ENCODE data around the gene PNMA6E.

Gene PNMA6E

DNA sequence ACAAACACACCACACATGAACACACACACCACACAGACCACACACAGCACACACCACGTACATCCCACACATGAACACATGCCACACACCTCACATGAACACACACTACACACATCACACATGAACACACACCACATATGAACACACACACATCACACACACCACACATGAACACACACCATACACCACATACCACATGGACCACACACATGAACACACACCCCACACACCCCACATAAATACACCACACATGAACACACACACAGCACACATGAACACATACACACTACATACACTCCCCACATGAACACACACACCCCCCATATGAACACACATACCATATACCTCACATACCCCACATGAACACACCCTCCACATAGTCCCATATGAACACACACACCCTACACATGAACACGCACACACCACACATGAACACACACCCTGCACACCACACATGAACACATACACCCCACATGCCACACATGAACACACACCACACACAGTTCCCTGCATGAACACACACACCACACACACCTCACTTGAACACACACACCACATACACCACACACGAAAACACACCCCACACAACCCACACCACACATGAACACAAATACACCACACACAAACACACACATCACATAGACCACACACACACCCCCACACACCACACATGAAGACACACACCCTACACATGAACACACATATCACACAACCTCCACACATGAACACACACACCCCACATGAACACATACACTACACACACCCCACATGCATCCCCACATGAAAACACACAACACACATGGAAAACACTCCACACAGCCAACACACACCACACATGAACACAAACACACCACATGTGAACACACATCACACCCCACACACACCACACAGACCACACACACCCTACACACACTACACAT, 18.3 kb downstream of the PNMA6E start:
- Histone ChIP-seq H3K36me3 (ENCODE audit: insufficient read depth, insufficient read length, low read length) (no peaks in the 10 kb centered on the region), H3K4me1 (ENCODE audit: insufficient read depth, insufficient read length) (no peaks in the 10 kb centered on the region), H3K9me3 (ENCODE audit: insufficient read depth, low read length) (peaks cover 6% of the 10 kb centered on the region; the same call in 1 of the 2 replicates), H3K9ac (ENCODE audit: insufficient read length, low read depth) (no peak overlapping the region), H3K27me3 (ENCODE audit: insufficient read depth, insufficient read length) (no peaks in the 10 kb centered on the region), H3K4me3 (ENCODE audit: insufficient read length, low read depth) (no peak overlapping the region)
- no peak for DNase-seq (ENCODE audit: low read depth, low spot score)
- TF ChIP-seq YY1 (IDR thresholded peaks at IDR 0.05; ENCODE audit: insufficient read depth, insufficient read length), result no peak
- no peak for TF ChIP-seq ZNF274 (IDR thresholded peaks at IDR 0.05; ENCODE audit: low read depth, low read length)
- no peak for TF ChIP-seq SUZ12 (IDR thresholded peaks at IDR 0.05; ENCODE audit: extremely low read depth, insufficient read depth, insufficient read length)

DNA sequence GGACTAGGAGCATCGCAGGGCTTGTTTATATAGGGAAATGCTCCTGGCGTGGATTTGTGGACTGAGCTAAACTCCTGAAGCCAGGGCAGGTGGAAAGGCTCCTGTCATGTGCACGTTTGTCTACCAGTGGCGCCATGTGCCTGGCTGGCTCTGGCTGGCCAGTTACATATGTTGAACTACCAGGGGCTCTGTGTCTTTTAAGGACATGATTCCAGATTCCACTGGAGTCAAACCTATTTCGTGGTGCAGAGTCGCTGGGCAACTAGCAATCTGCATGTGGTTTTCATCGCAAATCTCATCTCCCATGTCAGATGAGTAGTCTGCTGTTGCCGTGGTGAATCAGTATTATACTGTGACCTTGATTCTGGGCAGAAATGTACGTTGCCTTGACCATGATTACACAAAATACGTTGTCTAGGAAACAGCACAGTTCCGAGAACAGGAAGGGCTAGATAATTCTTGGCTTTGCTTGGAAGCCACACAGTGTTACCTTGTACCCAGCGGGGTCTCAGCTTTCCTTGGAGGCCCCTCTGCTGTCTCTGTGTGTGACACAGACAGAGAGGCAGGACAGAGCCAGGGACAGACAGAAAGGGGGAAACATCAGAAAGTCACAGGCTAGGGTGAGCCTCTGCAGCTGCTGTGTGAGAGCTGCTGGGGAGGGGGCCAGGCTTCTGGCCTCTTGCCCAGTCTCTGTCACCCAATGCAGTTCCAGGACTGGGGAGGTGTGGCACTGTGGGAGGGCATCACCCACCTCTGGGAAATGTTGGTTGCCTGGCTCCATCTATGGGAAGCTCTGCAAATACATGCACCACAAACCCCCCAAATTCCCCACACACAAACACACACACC, 19.2 kb downstream of the PNMA6E start:
- no peaks in the 10 kb centered on the region for H3K27me3 ChIP-seq (ENCODE audit: insufficient read depth, insufficient read length)
- DNase-seq (ENCODE audit: low read depth, low spot score), result no peak
- no peak for TF ChIP-seq SUZ12 (IDR thresholded peaks at IDR 0.05; ENCODE audit: extremely low read depth, insufficient read depth, insufficient read length)
- no peak for TF ChIP-seq ZNF274 (IDR thresholded peaks at IDR 0.05; ENCODE audit: low read depth, low read length)
- no peak for TF ChIP-seq YY1 (IDR thresholded peaks at IDR 0.05; ENCODE audit: insufficient read depth, insufficient read length)
- H3K4me3 ChIP-seq (ENCODE audit: insufficient read length, low read depth), result no peak overlapping the region
- peaks cover 6% of the 10 kb centered on the region; the same call in 1 of the 2 replicates for H3K9me3 ChIP-seq (ENCODE audit: insufficient read depth, low read length)
- no peak overlapping the region for H3K9ac ChIP-seq (ENCODE audit: insufficient read length, low read depth)
- H3K36me3 ChIP-seq (ENCODE audit: insufficient read depth, insufficient read length, low read length), result no peaks in the 10 kb centered on the region
- no peaks in the 10 kb centered on the region for H3K4me1 ChIP-seq (ENCODE audit: insufficient read depth, insufficient read length)

DNA sequence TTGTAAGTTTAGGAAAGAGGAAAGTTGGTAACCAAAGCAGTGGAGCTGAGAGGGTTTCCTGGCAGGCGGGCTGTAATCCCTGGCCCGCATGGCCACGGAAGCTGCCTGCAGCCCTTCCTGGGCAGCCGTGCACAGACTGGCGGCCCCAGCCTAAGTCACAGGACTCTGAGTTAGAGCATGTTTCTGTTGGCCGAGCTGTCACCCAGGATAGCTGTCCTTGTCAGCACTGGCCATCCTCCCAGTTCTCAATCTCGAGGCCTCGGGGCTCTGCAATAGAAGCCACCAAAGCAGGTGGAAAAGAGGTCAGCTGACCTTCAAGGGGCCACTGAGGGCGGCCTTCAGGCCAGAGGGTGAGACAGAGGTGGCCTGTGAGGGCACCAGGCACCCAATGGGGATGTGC, 20.5 kb downstream of the PNMA6E start:
- Histone ChIP-seq H3K4me3 (ENCODE audit: insufficient read length, low read depth) (no peak overlapping the region), H3K36me3 (ENCODE audit: insufficient read depth, insufficient read length, low read length) (no peaks in the 10 kb centered on the region), H3K9me3 (ENCODE audit: insufficient read depth, low read length) (peaks cover 6% of the 10 kb centered on the region; the same call in 1 of the 2 replicates), H3K4me1 (ENCODE audit: insufficient read depth, insufficient read length) (no peaks in the 10 kb centered on the region), H3K9ac (ENCODE audit: insufficient read length, low read depth) (no peak overlapping the region), H3K27me3 (ENCODE audit: insufficient read depth, insufficient read length) (no peaks in the 10 kb centered on the region)
- no peak for DNase-seq (ENCODE audit: low read depth, low spot score)
- TF ChIP-seq SUZ12 (IDR thresholded peaks at IDR 0.05; ENCODE audit: extremely low read depth, insufficient read depth, insufficient read length), result no peak
- TF ChIP-seq YY1 (IDR thresholded peaks at IDR 0.05; ENCODE audit: insufficient read depth, insufficient read length), result no peak
- no peak for TF ChIP-seq ZNF274 (IDR thresholded peaks at IDR 0.05; ENCODE audit: low read depth, low read length)

DNA sequence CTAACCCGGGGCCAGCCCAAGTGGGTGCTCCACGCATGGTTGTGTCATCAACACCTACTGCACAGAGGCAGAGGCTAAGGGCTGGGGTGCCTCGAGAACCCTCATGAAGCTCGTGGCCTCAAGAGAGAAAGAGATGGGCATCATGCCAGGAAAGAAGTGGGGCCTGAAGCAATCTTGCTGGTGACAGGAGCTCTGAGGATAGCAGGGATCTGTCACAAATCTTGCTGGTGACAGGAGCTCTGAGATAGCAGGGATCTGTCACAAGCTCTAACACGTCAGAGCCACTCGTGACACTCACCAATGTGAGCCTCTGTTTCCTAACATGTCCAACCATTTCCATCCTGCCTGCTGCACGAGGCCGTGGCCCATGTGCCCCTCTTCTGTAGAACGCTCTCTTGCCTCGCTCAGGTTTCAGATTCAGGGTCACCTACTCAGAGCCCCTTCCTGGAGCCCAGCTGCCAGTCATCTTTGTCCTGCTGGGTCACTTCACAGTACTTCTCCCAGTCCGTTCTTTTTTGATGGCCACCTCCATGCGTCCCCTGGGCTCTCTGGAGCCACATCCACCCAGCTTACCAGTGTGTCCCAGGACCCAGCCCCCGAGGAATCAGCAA, 21.1 kb downstream of the PNMA6E start:
- H3K9me3 ChIP-seq (ENCODE audit: insufficient read depth, low read length), result peaks cover 6% of the 10 kb centered on the region; the same call in 1 of the 2 replicates
- TF ChIP-seq SUZ12 (IDR thresholded peaks at IDR 0.05; ENCODE audit: extremely low read depth, insufficient read depth, insufficient read length) (no peak), ZNF274 (IDR thresholded peaks at IDR 0.05; ENCODE audit: low read depth, low read length) (no peak), YY1 (IDR thresholded peaks at IDR 0.05; ENCODE audit: insufficient read depth, insufficient read length) (no peak)
- no peaks in the 10 kb centered on the region for H3K27me3 ChIP-seq (ENCODE audit: insufficient read depth, insufficient read length)
- H3K4me3 ChIP-seq (ENCODE audit: insufficient read length, low read depth), result no peak overlapping the region
- no peaks in the 10 kb centered on the region for H3K4me1 ChIP-seq (ENCODE audit: insufficient read depth, insufficient read length)
- no peak overlapping the region for H3K9ac ChIP-seq (ENCODE audit: insufficient read length, low read depth)
- H3K36me3 ChIP-seq (ENCODE audit: insufficient read depth, insufficient read length, low read length), result no peaks in the 10 kb centered on the region
- DNase-seq (ENCODE audit: low read depth, low spot score), result no peak

DNA sequence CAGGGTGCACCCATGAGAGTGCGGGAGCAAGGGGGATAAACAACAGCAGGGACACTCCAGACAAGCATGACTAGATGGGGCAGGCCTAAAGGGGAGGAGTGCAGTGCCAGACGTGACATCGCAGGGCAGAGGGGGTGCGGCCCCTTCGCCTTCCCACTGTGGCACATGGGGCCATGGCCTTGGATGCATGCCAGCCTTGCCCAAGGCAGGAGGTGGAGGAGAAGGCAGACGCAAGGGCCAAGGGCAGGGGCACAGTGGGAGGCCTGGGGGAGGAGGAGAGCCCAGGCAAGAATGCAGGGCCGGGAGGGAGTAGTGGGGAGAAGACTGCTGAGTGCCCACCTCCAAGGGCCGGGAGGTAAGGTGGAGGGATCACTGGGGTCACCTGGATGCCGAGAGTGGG, 21.6 kb downstream of the PNMA6E start:
- H3K4me1 ChIP-seq (ENCODE audit: insufficient read depth, insufficient read length), result no peaks in the 10 kb centered on the region
- TF ChIP-seq ZNF274 (IDR thresholded peaks at IDR 0.05; ENCODE audit: low read depth, low read length) (no peak), YY1 (IDR thresholded peaks at IDR 0.05; ENCODE audit: insufficient read depth, insufficient read length) (no peak), SUZ12 (IDR thresholded peaks at IDR 0.05; ENCODE audit: extremely low read depth, insufficient read depth, insufficient read length) (no peak)
- no peak overlapping the region for H3K9ac ChIP-seq (ENCODE audit: insufficient read length, low read depth)
- peaks cover 6% of the 10 kb centered on the region; the same call in 1 of the 2 replicates for H3K9me3 ChIP-seq (ENCODE audit: insufficient read depth, low read length)
- H3K36me3 ChIP-seq (ENCODE audit: insufficient read depth, insufficient read length, low read length), result no peaks in the 10 kb centered on the region
- DNase-seq (ENCODE audit: low read depth, low spot score), result no peak
- no peak overlapping the region for H3K4me3 ChIP-seq (ENCODE audit: insufficient read length, low read depth)
- no peaks in the 10 kb centered on the region for H3K27me3 ChIP-seq (ENCODE audit: insufficient read depth, insufficient read length)

DNA sequence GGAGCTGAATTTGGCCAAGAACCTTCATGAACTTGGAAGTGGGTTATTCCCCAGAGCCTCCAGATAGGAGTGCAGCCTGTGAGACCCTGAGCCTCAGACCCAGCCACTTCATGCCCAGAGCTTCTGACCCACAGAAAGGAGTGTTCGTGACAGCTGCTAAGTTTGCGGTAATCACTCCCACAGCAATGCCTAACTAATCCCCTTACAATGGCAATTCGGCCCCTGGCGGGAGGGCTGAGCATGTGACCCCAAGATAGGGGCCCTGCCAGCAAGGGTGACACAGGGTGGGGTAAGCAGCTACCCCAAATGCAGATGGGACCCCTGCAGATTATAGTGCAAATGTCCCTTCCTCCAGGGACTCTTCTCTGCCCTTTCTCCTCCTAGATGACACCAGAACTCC, 22.5 kb downstream of the PNMA6E start:
- Histone ChIP-seq H3K27me3 (ENCODE audit: insufficient read depth, insufficient read length) (no peaks in the 10 kb centered on the region), H3K4me3 (ENCODE audit: insufficient read length, low read depth) (no peak overlapping the region), H3K9ac (ENCODE audit: insufficient read length, low read depth) (no peak overlapping the region), H3K9me3 (ENCODE audit: insufficient read depth, low read length) (peaks cover 6% of the 10 kb centered on the region; the same call in 1 of the 2 replicates), H3K4me1 (ENCODE audit: insufficient read depth, insufficient read length) (no peaks in the 10 kb centered on the region), H3K36me3 (ENCODE audit: insufficient read depth, insufficient read length, low read length) (no peaks in the 10 kb centered on the region)
- no peak for DNase-seq (ENCODE audit: low read depth, low spot score)
- TF ChIP-seq SUZ12 (IDR thresholded peaks at IDR 0.05; ENCODE audit: extremely low read depth, insufficient read depth, insufficient read length), result no peak
- no peak for TF ChIP-seq ZNF274 (IDR thresholded peaks at IDR 0.05; ENCODE audit: low read depth, low read length)
- TF ChIP-seq YY1 (IDR thresholded peaks at IDR 0.05; ENCODE audit: insufficient read depth, insufficient read length), result no peak
